Suprapubic skin (tissue), 3 donors: Measurements from ENCODE around the gene NLRP5.

ENCODE experiments used
- POLR2A ChIP-seq, 2 donors: fragments of 450-650 bp; IDR thresholded peaks; one replicate each; pipeline ENCODE4 v1.6.1; 2017; ENCODE audit warnings: antibody characterized with exemption in 2 of 2, mild to moderate bottlenecking in 2 of 2, moderate library complexity in 2 of 2
- TF ChIP-seq, protein P1 (sequence below), 2 donors: fragments of 200-600 bp in 1 of 2; fragments of 450-650 bp in 1 of 2; sonication (generic) in 1 of 2; IDR thresholded peaks; one replicate each; pipeline ENCODE4 v1.5.1; 2016 to 2019; ENCODE audit warnings: antibody characterized with exemption in 2 of 2, mild to moderate bottlenecking in 1 of 2, moderate library complexity in 1 of 2

DNA sequence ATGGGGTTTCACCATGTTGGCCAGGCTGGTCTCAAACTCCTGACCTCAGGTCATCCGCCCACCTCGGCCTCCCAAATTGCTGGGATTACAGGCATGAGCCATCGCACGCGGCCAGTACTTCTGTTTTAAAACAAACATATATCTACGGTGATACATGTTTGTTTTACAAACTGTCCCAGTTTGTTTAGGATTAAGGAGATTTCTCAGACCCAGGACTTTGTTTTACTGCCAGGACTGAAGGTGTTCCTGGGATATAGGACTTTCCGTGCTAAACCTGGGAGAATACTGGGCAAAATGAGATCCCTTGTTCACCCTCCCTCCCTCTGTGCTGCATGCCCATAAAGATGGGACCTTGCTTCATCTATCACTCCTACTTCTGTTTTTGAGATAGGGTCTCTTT lies 30.1 kb upstream of the NLRP5 start:
- no peak for TF ChIP-seq POLR2A (IDR thresholded peaks at IDR 0.05)
- TF ChIP-seq, protein P1, sequence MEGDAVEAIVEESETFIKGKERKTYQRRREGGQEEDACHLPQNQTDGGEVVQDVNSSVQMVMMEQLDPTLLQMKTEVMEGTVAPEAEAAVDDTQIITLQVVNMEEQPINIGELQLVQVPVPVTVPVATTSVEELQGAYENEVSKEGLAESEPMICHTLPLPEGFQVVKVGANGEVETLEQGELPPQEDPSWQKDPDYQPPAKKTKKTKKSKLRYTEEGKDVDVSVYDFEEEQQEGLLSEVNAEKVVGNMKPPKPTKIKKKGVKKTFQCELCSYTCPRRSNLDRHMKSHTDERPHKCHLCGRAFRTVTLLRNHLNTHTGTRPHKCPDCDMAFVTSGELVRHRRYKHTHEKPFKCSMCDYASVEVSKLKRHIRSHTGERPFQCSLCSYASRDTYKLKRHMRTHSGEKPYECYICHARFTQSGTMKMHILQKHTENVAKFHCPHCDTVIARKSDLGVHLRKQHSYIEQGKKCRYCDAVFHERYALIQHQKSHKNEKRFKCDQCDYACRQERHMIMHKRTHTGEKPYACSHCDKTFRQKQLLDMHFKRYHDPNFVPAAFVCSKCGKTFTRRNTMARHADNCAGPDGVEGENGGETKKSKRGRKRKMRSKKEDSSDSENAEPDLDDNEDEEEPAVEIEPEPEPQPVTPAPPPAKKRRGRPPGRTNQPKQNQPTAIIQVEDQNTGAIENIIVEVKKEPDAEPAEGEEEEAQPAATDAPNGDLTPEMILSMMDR (IDR thresholded peaks at IDR 0.05) = no peak
